Measurements from ENCODE around the gene TUBA4A.

DNA sequence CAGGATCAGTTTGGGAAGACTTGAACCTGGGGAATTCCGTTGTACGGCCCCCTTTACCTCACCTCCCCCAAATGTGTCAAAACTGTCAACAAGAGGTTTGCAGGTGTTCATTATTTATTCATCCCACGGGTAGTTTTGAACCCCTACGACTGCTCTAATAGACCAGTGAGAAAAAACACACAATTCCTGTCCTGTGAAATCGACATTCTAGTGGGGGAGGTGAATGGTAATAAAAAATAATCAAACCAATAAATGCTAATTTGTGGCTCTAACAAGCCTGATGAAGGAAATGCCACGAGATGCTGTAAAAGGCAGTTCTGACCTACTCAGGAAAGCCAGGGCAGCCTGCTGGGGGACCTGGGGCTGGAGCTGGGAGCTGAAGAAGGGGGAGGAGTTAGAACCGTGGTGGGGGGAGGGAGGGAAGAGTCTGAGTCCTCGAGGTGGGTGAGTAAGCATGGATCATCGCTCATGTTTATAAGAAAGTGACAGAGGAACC lies 25.0 kb upstream of the TUBA4A start:
- TF ChIP-seq CTCF (conservative IDR thresholded peaks at IDR 0.05; ENCODE audit: low read depth, low read length) (no peak), POLR2A (IDR thresholded peaks at IDR 0.05; ENCODE audit: low read depth, low read length) (no peak), SMC3 (IDR thresholded peaks at IDR 0.05; ENCODE audit: low read depth, low read length) (peak; percentile 11; the same call in 1 of the 2 replicates), CEBPB (IDR thresholded peaks at IDR 0.05; ENCODE audit: low read depth, low read length) (no peak), RAD21 (IDR thresholded peaks at IDR 0.05; ENCODE audit: low read length) (peak; percentile 32; the same call in 1 of the 2 replicates), MAZ (IDR thresholded peaks at IDR 0.05; ENCODE audit: borderline replicate concordance, low read depth, low read length) (no peak), CHD1 (IDR thresholded peaks at IDR 0.05; ENCODE audit: low read depth, low read length) (no peak), MXI1 (IDR thresholded peaks at IDR 0.05; ENCODE audit: borderline replicate concordance, low read depth, low read length) (no peak), RFX5 (IDR thresholded peaks at IDR 0.05; ENCODE audit: low read depth, low read length) (no peak)
- TF ChIP-seq, protein P1, sequence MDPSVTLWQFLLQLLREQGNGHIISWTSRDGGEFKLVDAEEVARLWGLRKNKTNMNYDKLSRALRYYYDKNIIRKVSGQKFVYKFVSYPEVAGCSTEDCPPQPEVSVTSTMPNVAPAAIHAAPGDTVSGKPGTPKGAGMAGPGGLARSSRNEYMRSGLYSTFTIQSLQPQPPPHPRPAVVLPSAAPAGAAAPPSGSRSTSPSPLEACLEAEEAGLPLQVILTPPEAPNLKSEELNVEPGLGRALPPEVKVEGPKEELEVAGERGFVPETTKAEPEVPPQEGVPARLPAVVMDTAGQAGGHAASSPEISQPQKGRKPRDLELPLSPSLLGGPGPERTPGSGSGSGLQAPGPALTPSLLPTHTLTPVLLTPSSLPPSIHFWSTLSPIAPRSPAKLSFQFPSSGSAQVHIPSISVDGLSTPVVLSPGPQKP (IDR thresholded peaks at IDR 0.05; ENCODE audit: borderline replicate concordance, low read depth, low read length), result no peak

All from IMR-90 (cell line).